ENCODE data around the gene KLK11.

DNA sequence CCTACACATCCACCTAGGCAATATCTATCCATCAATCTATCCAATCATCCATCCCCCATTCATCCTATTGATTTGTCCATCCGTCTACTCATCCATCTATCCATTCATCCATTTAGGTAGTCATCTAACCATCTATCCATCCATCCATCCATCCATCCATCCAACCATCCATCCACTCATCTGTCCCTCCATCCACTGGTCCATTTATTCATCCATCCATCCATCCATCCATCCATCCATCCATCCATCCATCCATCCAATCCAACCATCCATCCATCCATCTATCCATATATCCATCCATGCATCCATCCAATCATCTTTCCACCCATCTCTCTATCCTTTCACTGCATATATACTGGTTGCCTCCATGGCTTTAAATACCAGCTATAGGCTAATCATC is 34.6 kb upstream of the KLK11 start:
- TF ChIP-seq, protein P1, sequence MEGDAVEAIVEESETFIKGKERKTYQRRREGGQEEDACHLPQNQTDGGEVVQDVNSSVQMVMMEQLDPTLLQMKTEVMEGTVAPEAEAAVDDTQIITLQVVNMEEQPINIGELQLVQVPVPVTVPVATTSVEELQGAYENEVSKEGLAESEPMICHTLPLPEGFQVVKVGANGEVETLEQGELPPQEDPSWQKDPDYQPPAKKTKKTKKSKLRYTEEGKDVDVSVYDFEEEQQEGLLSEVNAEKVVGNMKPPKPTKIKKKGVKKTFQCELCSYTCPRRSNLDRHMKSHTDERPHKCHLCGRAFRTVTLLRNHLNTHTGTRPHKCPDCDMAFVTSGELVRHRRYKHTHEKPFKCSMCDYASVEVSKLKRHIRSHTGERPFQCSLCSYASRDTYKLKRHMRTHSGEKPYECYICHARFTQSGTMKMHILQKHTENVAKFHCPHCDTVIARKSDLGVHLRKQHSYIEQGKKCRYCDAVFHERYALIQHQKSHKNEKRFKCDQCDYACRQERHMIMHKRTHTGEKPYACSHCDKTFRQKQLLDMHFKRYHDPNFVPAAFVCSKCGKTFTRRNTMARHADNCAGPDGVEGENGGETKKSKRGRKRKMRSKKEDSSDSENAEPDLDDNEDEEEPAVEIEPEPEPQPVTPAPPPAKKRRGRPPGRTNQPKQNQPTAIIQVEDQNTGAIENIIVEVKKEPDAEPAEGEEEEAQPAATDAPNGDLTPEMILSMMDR (IDR thresholded peaks at IDR 0.05) = no peak
- TF ChIP-seq EZH2 (IDR thresholded peaks at IDR 0.05) (no peak), EZH2phosphoT487 (IDR thresholded peaks at IDR 0.05) (no peak)
